ENCODE results near the gene LARP1B.
"Not testable (repeated sequence)": the region's sequence is repeated elsewhere in the genome, so short reads cannot be mapped to it uniquely, and the experiment has no call there.

DNA sequence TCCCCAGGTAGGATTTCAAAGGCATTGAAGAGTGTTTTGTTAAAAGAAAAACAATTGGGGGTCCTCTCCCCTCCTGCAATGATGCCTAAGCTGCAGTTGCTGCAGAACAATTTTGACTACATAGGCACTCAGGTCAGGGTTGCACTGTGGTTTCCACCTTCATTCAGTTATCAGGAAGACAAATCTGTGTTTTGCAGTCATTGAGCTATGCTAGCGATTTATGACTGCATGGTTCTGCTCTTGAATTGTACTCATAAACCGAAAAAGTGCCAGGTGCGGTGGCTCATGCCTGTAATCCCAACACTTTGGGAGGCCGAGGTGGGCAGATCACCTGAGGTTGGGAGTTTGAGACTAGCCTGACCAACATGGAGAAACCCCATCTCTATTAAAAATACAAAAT, 197.1 kb downstream of the LARP1B start:
- TF ChIP-seq, protein P1, sequence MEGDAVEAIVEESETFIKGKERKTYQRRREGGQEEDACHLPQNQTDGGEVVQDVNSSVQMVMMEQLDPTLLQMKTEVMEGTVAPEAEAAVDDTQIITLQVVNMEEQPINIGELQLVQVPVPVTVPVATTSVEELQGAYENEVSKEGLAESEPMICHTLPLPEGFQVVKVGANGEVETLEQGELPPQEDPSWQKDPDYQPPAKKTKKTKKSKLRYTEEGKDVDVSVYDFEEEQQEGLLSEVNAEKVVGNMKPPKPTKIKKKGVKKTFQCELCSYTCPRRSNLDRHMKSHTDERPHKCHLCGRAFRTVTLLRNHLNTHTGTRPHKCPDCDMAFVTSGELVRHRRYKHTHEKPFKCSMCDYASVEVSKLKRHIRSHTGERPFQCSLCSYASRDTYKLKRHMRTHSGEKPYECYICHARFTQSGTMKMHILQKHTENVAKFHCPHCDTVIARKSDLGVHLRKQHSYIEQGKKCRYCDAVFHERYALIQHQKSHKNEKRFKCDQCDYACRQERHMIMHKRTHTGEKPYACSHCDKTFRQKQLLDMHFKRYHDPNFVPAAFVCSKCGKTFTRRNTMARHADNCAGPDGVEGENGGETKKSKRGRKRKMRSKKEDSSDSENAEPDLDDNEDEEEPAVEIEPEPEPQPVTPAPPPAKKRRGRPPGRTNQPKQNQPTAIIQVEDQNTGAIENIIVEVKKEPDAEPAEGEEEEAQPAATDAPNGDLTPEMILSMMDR (IDR thresholded peaks at IDR 0.05 in 8 of 11, conservative IDR thresholded peaks at IDR 0.05 in 3 of 11): not testable (repeated sequence)
- not testable (repeated sequence) for TF ChIP-seq POLR2A (IDR thresholded peaks at IDR 0.05)

All from spleen (tissue), 7 donors.